ENCODE data around the gene B4GALT2. TPM values are rescaled to one million over a fixed set of nuclear protein-coding genes. Genes with fewer than 3 reads are reported as not detected.

B4GALT2 gene
- total and polyA plus RNA-seq, 9 of the 15 experiments (the other 6 are each of a cell fraction or from before 2014, with no cell fraction given): 1.3 to 86.8 (median 43.8) TPM

GRCh38 chr1:44031252-44032169, 52.5 kb downstream of the B4GALT2 start, which contains the start of gene SLC6A9 (continued):
- TF ChIP-seq, protein P1, sequence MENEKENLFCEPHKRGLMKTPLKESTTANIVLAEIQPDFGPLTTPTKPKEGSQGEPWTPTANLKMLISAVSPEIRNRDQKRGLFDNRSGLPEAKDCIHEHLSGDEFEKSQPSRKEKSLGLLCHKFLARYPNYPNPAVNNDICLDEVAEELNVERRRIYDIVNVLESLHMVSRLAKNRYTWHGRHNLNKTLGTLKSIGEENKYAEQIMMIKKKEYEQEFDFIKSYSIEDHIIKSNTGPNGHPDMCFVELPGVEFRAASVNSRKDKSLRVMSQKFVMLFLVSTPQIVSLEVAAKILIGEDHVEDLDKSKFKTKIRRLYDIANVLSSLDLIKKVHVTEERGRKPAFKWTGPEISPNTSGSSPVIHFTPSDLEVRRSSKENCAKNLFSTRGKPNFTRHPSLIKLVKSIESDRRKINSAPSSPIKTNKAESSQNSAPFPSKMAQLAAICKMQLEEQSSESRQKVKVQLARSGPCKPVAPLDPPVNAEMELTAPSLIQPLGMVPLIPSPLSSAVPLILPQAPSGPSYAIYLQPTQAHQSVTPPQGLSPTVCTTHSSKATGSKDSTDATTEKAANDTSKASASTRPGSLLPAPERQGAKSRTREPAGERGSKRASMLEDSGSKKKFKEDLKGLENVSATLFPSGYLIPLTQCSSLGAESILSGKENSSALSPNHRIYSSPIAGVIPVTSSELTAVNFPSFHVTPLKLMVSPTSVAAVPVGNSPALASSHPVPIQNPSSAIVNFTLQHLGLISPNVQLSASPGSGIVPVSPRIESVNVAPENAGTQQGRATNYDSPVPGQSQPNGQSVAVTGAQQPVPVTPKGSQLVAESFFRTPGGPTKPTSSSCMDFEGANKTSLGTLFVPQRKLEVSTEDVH (IDR thresholded peaks at IDR 0.05; ENCODE audit: low read depth, partially characterized antibody): no peak
- TF ChIP-seq RHOXF2B (CRISPR knock-in tag; conservative IDR thresholded peaks at IDR 0.05) (no peak), RBM25 (IDR thresholded peaks at IDR 0.05; ENCODE audit: low read depth, low read length, severe bottlenecking) (no peak), C11orf30 (IDR thresholded peaks at IDR 0.05; ENCODE audit: low read depth) (no peak), ZBTB34 (CRISPR knock-in tag; IDR thresholded peaks at IDR 0.05) (no peak), XRCC5 (IDR thresholded peaks at IDR 0.05; ENCODE audit: low read depth, low read length) (no peak), GABPB2 (CRISPR knock-in tag; conservative IDR thresholded peaks at IDR 0.05) (no peak), ESRRB (CRISPR knock-in tag; IDR thresholded peaks at IDR 0.05; ENCODE audit: borderline replicate concordance) (no peak), NKRF (IDR thresholded peaks at IDR 0.05; ENCODE audit: borderline replicate concordance) (no peak), ZNF57 (CRISPR knock-in tag; IDR thresholded peaks at IDR 0.05) (no peak), TSC22D4 (tag; IDR thresholded peaks at IDR 0.05) (no peak), ADNP (tag; IDR thresholded peaks at IDR 0.05) (no peak)
- TF ChIP-seq, protein P2, sequence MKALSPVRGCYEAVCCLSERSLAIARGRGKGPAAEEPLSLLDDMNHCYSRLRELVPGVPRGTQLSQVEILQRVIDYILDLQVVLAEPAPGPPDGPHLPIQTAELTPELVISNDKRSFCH (CRISPR knock-in tag; IDR thresholded peaks at IDR 0.05): no peak
- TF ChIP-seq, protein P2 (tag; IDR thresholded peaks at IDR 0.05): no peak
- TF ChIP-seq, protein P3, sequence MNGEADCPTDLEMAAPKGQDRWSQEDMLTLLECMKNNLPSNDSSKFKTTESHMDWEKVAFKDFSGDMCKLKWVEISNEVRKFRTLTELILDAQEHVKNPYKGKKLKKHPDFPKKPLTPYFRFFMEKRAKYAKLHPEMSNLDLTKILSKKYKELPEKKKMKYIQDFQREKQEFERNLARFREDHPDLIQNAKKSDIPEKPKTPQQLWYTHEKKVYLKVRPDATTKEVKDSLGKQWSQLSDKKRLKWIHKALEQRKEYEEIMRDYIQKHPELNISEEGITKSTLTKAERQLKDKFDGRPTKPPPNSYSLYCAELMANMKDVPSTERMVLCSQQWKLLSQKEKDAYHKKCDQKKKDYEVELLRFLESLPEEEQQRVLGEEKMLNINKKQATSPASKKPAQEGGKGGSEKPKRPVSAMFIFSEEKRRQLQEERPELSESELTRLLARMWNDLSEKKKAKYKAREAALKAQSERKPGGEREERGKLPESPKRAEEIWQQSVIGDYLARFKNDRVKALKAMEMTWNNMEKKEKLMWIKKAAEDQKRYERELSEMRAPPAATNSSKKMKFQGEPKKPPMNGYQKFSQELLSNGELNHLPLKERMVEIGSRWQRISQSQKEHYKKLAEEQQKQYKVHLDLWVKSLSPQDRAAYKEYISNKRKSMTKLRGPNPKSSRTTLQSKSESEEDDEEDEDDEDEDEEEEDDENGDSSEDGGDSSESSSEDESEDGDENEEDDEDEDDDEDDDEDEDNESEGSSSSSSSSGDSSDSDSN (IDR thresholded peaks at IDR 0.05; ENCODE audit: borderline replicate concordance in 1 of 2, low read depth in 2 of 2, low read length in 2 of 2): 0 out of 4 replicates have a peak, but pooled peaks of 1 of the 2 experiments have one; percentile 44
- TF ChIP-seq, protein P4, sequence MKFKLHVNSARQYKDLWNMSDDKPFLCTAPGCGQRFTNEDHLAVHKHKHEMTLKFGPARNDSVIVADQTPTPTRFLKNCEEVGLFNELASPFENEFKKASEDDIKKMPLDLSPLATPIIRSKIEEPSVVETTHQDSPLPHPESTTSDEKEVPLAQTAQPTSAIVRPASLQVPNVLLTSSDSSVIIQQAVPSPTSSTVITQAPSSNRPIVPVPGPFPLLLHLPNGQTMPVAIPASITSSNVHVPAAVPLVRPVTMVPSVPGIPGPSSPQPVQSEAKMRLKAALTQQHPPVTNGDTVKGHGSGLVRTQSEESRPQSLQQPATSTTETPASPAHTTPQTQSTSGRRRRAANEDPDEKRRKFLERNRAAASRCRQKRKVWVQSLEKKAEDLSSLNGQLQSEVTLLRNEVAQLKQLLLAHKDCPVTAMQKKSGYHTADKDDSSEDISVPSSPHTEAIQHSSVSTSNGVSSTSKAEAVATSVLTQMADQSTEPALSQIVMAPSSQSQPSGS (CRISPR knock-in tag; IDR thresholded peaks at IDR 0.05): no peak

Data from K562 (cell line).